Hepatocyte (in vitro differentiated cells): ENCODE data around the gene LRCH4. TPM values are rescaled to one million over a fixed set of nuclear protein-coding genes. Genes with fewer than 3 reads are reported as not detected.
"Not testable (repeated sequence)": the region's sequence is repeated elsewhere in the genome, so short reads cannot be mapped to it uniquely, and the experiment has no call there.

Experiments
- DNase-seq: peaks from one replicate; pipeline ENCODE4 v3.0.0-alpha.2; 2016; ENCODE audit warnings: low spot score
- H2AFZ ChIP-seq: fragments of 200-600 bp; sonication (generic); 2 replicates; pipeline ENCODE4 v1.6.0; 2016; ENCODE audit warnings: antibody characterized with exemption, mild to moderate bottlenecking
- H3K27ac ChIP-seq: fragments of 200-600 bp; sonication (generic); 2 replicates; pipeline ENCODE4 v1.5.1; 2016; ENCODE audit warnings: mild to moderate bottlenecking
- H3K27me3 ChIP-seq: fragments of 200-600 bp; sonication (generic); 2 replicates; pipeline ENCODE4 v1.6.1; 2016
- H3K36me3 ChIP-seq: fragments of 200-600 bp; sonication (generic); replicated peaks from 2 replicates; pipeline ENCODE4 v1.5.1; 2016; ENCODE audit warnings: low read depth; ENCODE audit not compliant: insufficient read depth
- H3K4me1 ChIP-seq: fragments of 200-600 bp; sonication (generic); 2 replicates; pipeline ENCODE4 v1.5.1; 2016; ENCODE audit warnings: mild to moderate bottlenecking, moderate library complexity; ENCODE audit not compliant: insufficient read depth
- H3K4me2 ChIP-seq: fragments of 200-600 bp; sonication (generic); 2 replicates; pipeline ENCODE4 v1.6.0; 2016
- H3K4me3 ChIP-seq: fragments of 200-600 bp; sonication (generic); 2 replicates; pipeline ENCODE4 v1.5.1; 2016; ENCODE audit warnings: mild to moderate bottlenecking
- H3K79me2 ChIP-seq: fragments of 200-600 bp; sonication (generic); 2 replicates; pipeline ENCODE4 v1.6.0; 2017; ENCODE audit warnings: mild to moderate bottlenecking
- H3K9me2 ChIP-seq: fragments of 200-600 bp; sonication (generic); replicated peaks from 2 replicates; pipeline ENCODE4 v1.6.0; 2017; ENCODE audit warnings: mild to moderate bottlenecking; ENCODE audit not compliant: insufficient read depth
- H3K9me3 ChIP-seq: fragments of 200-600 bp; sonication (generic); 2 replicates; pipeline ENCODE4 v1.5.1; 2016; ENCODE audit warnings: low read depth, mild to moderate bottlenecking
- H4K20me1 ChIP-seq: fragments of 200-600 bp; sonication (generic); 2 replicates; pipeline ENCODE4 v1.6.0; 2016; ENCODE audit warnings: mild to moderate bottlenecking; ENCODE audit not compliant: insufficient read depth, poor library complexity, severe bottlenecking
- CTCF ChIP-seq: fragments of 200-600 bp; sonication (generic); IDR thresholded peaks from 2 replicates; pipeline ENCODE4 v1.5.1; 2016; ENCODE audit warnings: antibody characterized with exemption, mild to moderate bottlenecking; ENCODE audit not compliant: poor library complexity
- EZH2 ChIP-seq: fragments of 200-600 bp; sonication (generic); IDR thresholded peaks from 2 replicates; pipeline ENCODE4 v1.6.1; 2016; ENCODE audit warnings: antibody characterized with exemption, mild to moderate bottlenecking, borderline replicate concordance
- EZH2phosphoT487 ChIP-seq: fragments of 200-600 bp; sonication (generic); IDR thresholded peaks from one replicate; pipeline ENCODE4 v1.6.1; 2018; ENCODE audit warnings: antibody characterized with exemption, mild to moderate bottlenecking, low read depth, moderate library complexity; ENCODE audit not compliant: unreplicated experiment, severe bottlenecking
- WGBS: methylation state at CpG from one replicate; pipeline ENCODE4 v1.1.6; 2016; ENCODE audit warnings: low lambda C conversion rate; ENCODE audit errors: missing lambda C conversion rate; 5-methylcytosine and 5-hydroxymethylcytosine counted together
- polyA plus RNA-seq: library from polyadenylated mRNA; unstranded; fragments of >200 nt; fragmentation: Nextera tagmentation; extraction: Ambion mirVana; gene quantifications from 2 replicates; pipeline ENCODE4 v1.2.1, GENCODE V29; 2016
- total RNA-seq: library from RNA; depleted of rRNA; stranded (reverse); fragments of >200 nt; gene quantifications from 2 replicates; pipeline ENCODE4 v1.2.3, GENCODE V29; 2014

LRCH4 gene
- total and polyA plus RNA-seq, 2 experiments from 2014 or later: 40.3 to 105 TPM

DNA sequence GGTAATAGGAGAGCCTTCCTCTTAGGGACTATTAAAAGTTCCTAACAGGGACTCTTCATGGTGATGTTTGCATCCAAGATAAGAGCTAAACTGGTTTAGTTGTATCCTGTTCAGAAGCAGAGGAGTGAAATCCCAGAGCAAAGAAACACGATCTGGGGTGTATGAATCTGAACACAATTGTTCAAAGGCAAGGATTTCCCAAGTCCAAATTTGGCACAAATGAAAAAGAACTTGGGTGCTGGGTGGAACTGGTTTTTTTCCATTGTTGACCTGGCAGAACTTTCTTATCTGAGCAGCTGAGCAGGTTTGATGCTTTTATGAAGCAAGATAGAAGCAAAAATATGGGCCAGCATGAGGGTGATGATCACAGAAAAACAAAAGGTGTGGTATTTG, 41.0 kb downstream of the LRCH4 start:
- Histone ChIP-seq H3K4me2 (peak overlapping the region; percentile 57), H3K79me2 (peaks cover 67% of the 10 kb centered on the region), H2AFZ (no peak overlapping the region), H3K27me3 (no peaks in the 10 kb centered on the region), H3K27ac (peak overlapping the region; percentile 93), H3K9me2 (no peaks in the 10 kb centered on the region), H3K36me3 (no peaks in the 10 kb centered on the region), H3K9me3 (no peaks in the 10 kb centered on the region), H4K20me1 (no peaks in the 10 kb centered on the region), H3K4me3 (no peak overlapping the region), H3K4me1 (peaks cover 47% of the 10 kb centered on the region)
- TF ChIP-seq EZH2phosphoT487 (no peak), EZH2 (no peak)
- 17% methylated on average over 1 of the region's 1 CpG for WGBS
- no peak for DNase-seq

DNA sequence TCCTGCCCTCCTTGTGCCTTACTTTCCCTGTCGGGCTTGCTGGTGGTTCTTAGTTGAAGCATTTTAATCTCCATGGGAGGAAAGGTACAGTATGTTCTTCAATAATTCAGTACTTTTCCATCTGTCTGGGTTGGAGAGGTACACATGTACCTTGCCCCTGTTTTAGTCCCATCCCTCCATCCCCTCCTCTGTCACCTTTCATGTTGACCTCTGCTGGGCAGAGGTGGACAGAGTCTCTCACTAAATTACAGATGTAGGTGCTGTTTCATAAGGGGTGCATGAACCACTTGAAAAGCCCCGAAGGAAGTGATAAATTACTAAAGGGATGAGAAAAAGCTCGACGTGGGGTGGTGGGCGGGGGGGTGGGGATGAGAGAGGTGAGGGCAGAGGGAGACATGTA, 41.5 kb downstream of the LRCH4 start:
- H4K20me1 ChIP-seq: no peaks in the 10 kb centered on the region
- H3K27me3 ChIP-seq: no peaks in the 10 kb centered on the region
- H3K4me2 ChIP-seq: peak overlapping the region; percentile 57
- no peaks in the 10 kb centered on the region for H3K9me2 ChIP-seq
- no peaks in the 10 kb centered on the region for H3K9me3 ChIP-seq
- no peak overlapping the region for H3K4me3 ChIP-seq
- H2AFZ ChIP-seq: no peak overlapping the region
- H3K36me3 ChIP-seq: no peaks in the 10 kb centered on the region
- H3K27ac ChIP-seq: peak overlapping the region; percentile 93
- peaks cover 47% of the 10 kb centered on the region for H3K4me1 ChIP-seq
- no peak for DNase-seq
- TF ChIP-seq EZH2 (no peak), EZH2phosphoT487 (no peak), CTCF (no peak)
- H3K79me2 ChIP-seq: peaks cover 62% of the 10 kb centered on the region
- 27% methylated on average over 5 of the region's 5 CpGs for WGBS

GRCh38 chr7:100543586-100543985, 42.3 kb downstream of the LRCH4 start:
- no peak for DNase-seq
- TF ChIP-seq EZH2phosphoT487: no peak
- TF ChIP-seq CTCF: no peak
- no peak for TF ChIP-seq EZH2
- Histone ChIP-seq H3K36me3 (no peaks in the 10 kb centered on the region), H3K9me2 (no peaks in the 10 kb centered on the region), H4K20me1 (no peaks in the 10 kb centered on the region), H3K4me3 (no peak overlapping the region), H3K4me2 (peak overlapping the region; percentile 57), H3K27ac (peak overlapping the region; percentile 93), H2AFZ (no peak overlapping the region), H3K4me1 (peaks cover 47% of the 10 kb centered on the region), H3K27me3 (no peaks in the 10 kb centered on the region), H3K79me2 (peaks cover 54% of the 10 kb centered on the region), H3K9me3 (no peaks in the 10 kb centered on the region)
- 53% methylated on average over 1 of the region's 1 CpG for WGBS

GRCh38 chr7:100541309-100541708, 44.6 kb downstream of the LRCH4 start:
- Histone ChIP-seq H3K79me2 (peaks cover 40% of the 10 kb centered on the region), H3K4me1 (peaks cover 27% of the 10 kb centered on the region), H3K4me2 (peak overlapping the region; percentile 88)
- not testable (repeated sequence) for H3K9me2 ChIP-seq, DNase-seq, H2AFZ ChIP-seq, H4K20me1 ChIP-seq, H3K27me3 ChIP-seq, H3K4me3 ChIP-seq, H3K36me3 ChIP-seq, H3K9me3 ChIP-seq, H3K27ac ChIP-seq
- 83% methylated on average over 7 of the region's 7 CpGs for WGBS
